Astrocyte (in vitro differentiated cells and primary cell): Measurements from ENCODE around the gene SLC2A3. TPM values are rescaled to one million over a fixed set of nuclear protein-coding genes. Genes with fewer than 3 reads are reported as not detected.
"Not testable (repeated sequence)": the region's sequence is repeated elsewhere in the genome, so short reads cannot be mapped to it uniquely, and the experiment has no call there.

Source experiments
- DNase-seq: peaks from one replicate; pipeline ENCODE4 v3.0.0-alpha.2; 2010; ENCODE audit warnings: low read depth
- FAIRE-seq: peaks from 2 replicates; lab custom pipeline; 2011; peaks lifted over from hg19 to GRCh38; lab: Jason Lieb, UNC
- H2AFZ ChIP-seq: 2 replicates; pipeline ENCODE4 v1.6.0; 2012; ENCODE audit warnings: low read depth, low read length, inconsistent platforms
- H3K27ac ChIP-seq: 2 replicates; pipeline ENCODE4 v1.5.1; 2011; ENCODE audit warnings: low read depth, low read length, inconsistent platforms
- H3K27me3 ChIP-seq: 2 replicates; pipeline ENCODE4 v1.6.0; 2011; ENCODE audit warnings: low read length, inconsistent platforms; ENCODE audit not compliant: insufficient read depth
- H3K36me3 ChIP-seq: 2 replicates; pipeline ENCODE4 v1.5.1; 2011; ENCODE audit warnings: low read length, inconsistent platforms; ENCODE audit not compliant: insufficient read depth
- H3K4me1 ChIP-seq: 2 replicates; pipeline ENCODE4 v1.5.1; 2011; ENCODE audit warnings: low read length, inconsistent platforms; ENCODE audit not compliant: insufficient read depth
- H3K4me2 ChIP-seq: 2 replicates; pipeline ENCODE4 v1.6.0; 2012; ENCODE audit warnings: low read length, inconsistent platforms
- H3K4me3 ChIP-seq: 2 replicates; pipeline ENCODE4 v1.5.1; 2011; ENCODE audit warnings: low read depth, mild to moderate bottlenecking, low read length, inconsistent platforms; ENCODE audit not compliant: insufficient read depth
- H3K79me2 ChIP-seq: 2 replicates; pipeline ENCODE4 v1.6.0; 2012; ENCODE audit warnings: mild to moderate bottlenecking, low read length, inconsistent platforms; ENCODE audit not compliant: insufficient read depth
- H3K9ac ChIP-seq: 2 replicates; pipeline ENCODE4 v1.6.0; 2012; ENCODE audit warnings: mild to moderate bottlenecking, low read length, inconsistent platforms
- H3K9me3 ChIP-seq: 2 replicates; pipeline ENCODE4 v1.5.1; 2012; ENCODE audit warnings: low read depth, mild to moderate bottlenecking, low read length, inconsistent platforms; ENCODE audit not compliant: insufficient read depth
- H4K20me1 ChIP-seq: 2 replicates; pipeline ENCODE4 v1.6.0; 2012; ENCODE audit warnings: low read length, inconsistent platforms; ENCODE audit not compliant: insufficient read depth
- H3K27ac Mint-ChIP-seq: one replicate; pipeline ENCODE4 v1.8.0; 2021; ENCODE audit warnings: mild to moderate bottlenecking, mixed read lengths; ENCODE audit not compliant: unreplicated experiment
- H3K27me3 Mint-ChIP-seq: one replicate; pipeline ENCODE4 v1.8.0; 2021; ENCODE audit warnings: low read depth, mixed read lengths; ENCODE audit not compliant: unreplicated experiment
- H3K36me3 Mint-ChIP-seq: one replicate; pipeline ENCODE4 v1.8.0; 2021; ENCODE audit warnings: low read depth, mixed read lengths; ENCODE audit not compliant: unreplicated experiment
- H3K4me1 Mint-ChIP-seq: one replicate; pipeline ENCODE4 v1.8.0; 2021; ENCODE audit warnings: low read depth, mixed read lengths; ENCODE audit not compliant: unreplicated experiment
- H3K4me3 Mint-ChIP-seq: one replicate; pipeline ENCODE4 v1.8.0; 2021; ENCODE audit warnings: mild to moderate bottlenecking, moderate library complexity, mixed read lengths; ENCODE audit not compliant: unreplicated experiment
- H3K9me3 Mint-ChIP-seq: one replicate; pipeline ENCODE4 v1.8.0; 2021; ENCODE audit warnings: mild to moderate bottlenecking, mixed read lengths; ENCODE audit not compliant: unreplicated experiment
- EZH2 ChIP-seq: IDR thresholded peaks from 2 replicates; pipeline ENCODE4 v1.6.1; 2012; ENCODE audit warnings: mild to moderate bottlenecking, low read length, inconsistent platforms; ENCODE audit not compliant: insufficient read depth
- total RNA-seq: library from RNA; stranded (reverse); gene quantifications from 2 replicates; pipeline ENCODE4 v1.2.1, GENCODE V29; 2021
- TF ChIP-seq, protein P1 (sequence below): IDR thresholded peaks from 2 replicates; pipeline ENCODE4 v1.5.1; 2011; ENCODE audit warnings: low read depth, mild to moderate bottlenecking, inconsistent platforms, low read length, moderate library complexity; ENCODE audit not compliant: insufficient read depth

Gene SLC2A3
- total RNA-seq, 1 donor from 2014 or later, result 389 TPM

GRCh38 chr12:7929083-7929792, 6.7 kb downstream of the SLC2A3 start:
- Histone ChIP-seq H3K27ac (no peak overlapping the region), H3K27me3 (no peaks in the 10 kb centered on the region), H2AFZ (no peak overlapping the region), H3K4me1 (peaks cover 3% of the 10 kb centered on the region), H3K36me3 (peaks cover 58% of the 10 kb centered on the region), H3K9ac (no peak overlapping the region), H3K4me2 (no peak overlapping the region), H3K4me3 (no peak overlapping the region), H3K9me3 (no peaks in the 10 kb centered on the region), H4K20me1 (peaks cover 57% of the 10 kb centered on the region), H3K79me2 (peaks cover 32% of the 10 kb centered on the region)
- Mint-ChIP-seq H3K4me1 (no peaks in the 10 kb centered on the region), H3K27me3 (no peaks in the 10 kb centered on the region), H3K36me3 (peaks cover 20% of the 10 kb centered on the region), H3K27ac (peak overlapping the region; percentile 34), H3K4me3 (no peak overlapping the region), H3K9me3 (no peaks in the 10 kb centered on the region)
- FAIRE-seq (no peak), DNase-seq (no peak)
- no peak for TF ChIP-seq EZH2
- TF ChIP-seq, protein P1, sequence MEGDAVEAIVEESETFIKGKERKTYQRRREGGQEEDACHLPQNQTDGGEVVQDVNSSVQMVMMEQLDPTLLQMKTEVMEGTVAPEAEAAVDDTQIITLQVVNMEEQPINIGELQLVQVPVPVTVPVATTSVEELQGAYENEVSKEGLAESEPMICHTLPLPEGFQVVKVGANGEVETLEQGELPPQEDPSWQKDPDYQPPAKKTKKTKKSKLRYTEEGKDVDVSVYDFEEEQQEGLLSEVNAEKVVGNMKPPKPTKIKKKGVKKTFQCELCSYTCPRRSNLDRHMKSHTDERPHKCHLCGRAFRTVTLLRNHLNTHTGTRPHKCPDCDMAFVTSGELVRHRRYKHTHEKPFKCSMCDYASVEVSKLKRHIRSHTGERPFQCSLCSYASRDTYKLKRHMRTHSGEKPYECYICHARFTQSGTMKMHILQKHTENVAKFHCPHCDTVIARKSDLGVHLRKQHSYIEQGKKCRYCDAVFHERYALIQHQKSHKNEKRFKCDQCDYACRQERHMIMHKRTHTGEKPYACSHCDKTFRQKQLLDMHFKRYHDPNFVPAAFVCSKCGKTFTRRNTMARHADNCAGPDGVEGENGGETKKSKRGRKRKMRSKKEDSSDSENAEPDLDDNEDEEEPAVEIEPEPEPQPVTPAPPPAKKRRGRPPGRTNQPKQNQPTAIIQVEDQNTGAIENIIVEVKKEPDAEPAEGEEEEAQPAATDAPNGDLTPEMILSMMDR, result no peak

- no peak overlapping the region for H2AFZ ChIP-seq
- H3K27ac ChIP-seq, result no peak overlapping the region
- Mint-ChIP-seq H3K4me3 (no peak overlapping the region), H3K27me3 (no peaks in the 10 kb centered on the region), H3K36me3 (peaks cover 22% of the 10 kb centered on the region), H3K27ac (no peak overlapping the region), H3K9me3 (no peaks in the 10 kb centered on the region), H3K4me1 (no peaks in the 10 kb centered on the region)
- H3K79me2 ChIP-seq, result peaks cover 15% of the 10 kb centered on the region
- peaks cover 46% of the 10 kb centered on the region for H4K20me1 ChIP-seq
- FAIRE-seq, result no peak
- no peaks in the 10 kb centered on the region for H3K9me3 ChIP-seq
- DNase-seq, result no peak
- no peaks in the 10 kb centered on the region for H3K4me1 ChIP-seq
- peaks cover 64% of the 10 kb centered on the region for H3K36me3 ChIP-seq
- no peak overlapping the region for H3K9ac ChIP-seq
- H3K27me3 ChIP-seq, result no peaks in the 10 kb centered on the region
- no peak for TF ChIP-seq EZH2
- TF ChIP-seq, protein P1, result no peak
- H3K4me2 ChIP-seq, result no peak overlapping the region
- H3K4me3 ChIP-seq, result no peak overlapping the region
Measured at GRCh38 chr12:7927470-7927869, 8.5 kb downstream of the SLC2A3 start.

- H4K20me1 ChIP-seq, result peaks cover 39% of the 10 kb centered on the region
- H3K27me3 ChIP-seq, H3K4me3 ChIP-seq, DNase-seq, H3K27me3 Mint-ChIP-seq, H3K79me2 ChIP-seq, H3K4me2 ChIP-seq, H3K4me1 Mint-ChIP-seq, H3K4me3 Mint-ChIP-seq, H3K27ac Mint-ChIP-seq, H2AFZ ChIP-seq, H3K9me3 Mint-ChIP-seq, FAIRE-seq, H3K27ac ChIP-seq, H3K9ac ChIP-seq, H3K4me1 ChIP-seq, H3K9me3 ChIP-seq: not testable (repeated sequence)
- H3K36me3 ChIP-seq, result peaks cover 58% of the 10 kb centered on the region
- H3K36me3 Mint-ChIP-seq, result peaks cover 20% of the 10 kb centered on the region
Measured at GRCh38 chr12:7926068-7926666, 9.8 kb downstream of the SLC2A3 start.
